ENCODE measurements around the gene EFCAB12. TPM values are rescaled to one million over a fixed set of nuclear protein-coding genes. Genes with fewer than 3 reads are reported as not detected.

Gene EFCAB12
- polyA plus RNA-seq, 2 of the 4 experiments (the other 2 are of a cell fraction), result 0.62 to 1.1 TPM

GRCh38 chr3:129429080-129429451, 630 bp upstream of the EFCAB12 start:
- FAIRE-seq (no peak), ATAC-seq (no peak; a peak in 1 of 6 replicates), DNase-seq (ENCODE audit: low read depth in 1 of 2, low spot score in 1 of 2) (no peak)
- H3K4me2 ChIP-seq, result peak overlapping the region; percentile 92
- CTCF ChIA-PET, result interaction anchor here (1.5 to 4.1 kb wide), 4 partner anchors 18 to 199 kb away, joined by 3 to 16 read pairs (median 4); no protein-coding TSS in a partner anchor
- H3K27ac ChIP-seq, result peak overlapping the region; percentile 62 to 73
- H3K4me3 ChIP-seq, result no peak overlapping the region
- peaks cover 25% of the 10 kb centered on the region for H3K4me1 ChIP-seq
- no peaks in the 10 kb centered on the region for H3K9me3 ChIP-seq
- TF ChIP-seq CBX2 (IDR thresholded peaks at IDR 0.05; ENCODE audit: borderline replicate concordance, low read depth) (no peak), USF2 (IDR thresholded peaks at IDR 0.05) (no peak), HEYL (CRISPR knock-in tag; IDR thresholded peaks at IDR 0.05) (no peak), CEBPB (IDR thresholded peaks at IDR 0.05) (no peak), CHD2 (IDR thresholded peaks at IDR 0.05; ENCODE audit: low read length, partially characterized antibody) (no peak), PHF8 (IDR thresholded peaks at IDR 0.05; ENCODE audit: borderline replicate concordance, low read depth) (no peak), RCOR1 (IDR thresholded peaks at IDR 0.05; ENCODE audit: low read depth, low read length) (no peak)
- WGBS (ENCODE audit: missing lambda C conversion rate), result 70% methylated on average over 3 of the region's 3 CpGs
- POLR2A ChIA-PET, result interaction anchor here (0.7 to 1.4 kb wide), 4 partner anchors 8 to 29 kb away, joined by 3 to 5 read pairs (median 4); partner anchors contain the start of genes IFT122 and MBD4

- ATAC-seq, result peak; percentile 23 to 36; a peak in 3 of 6 replicates
- POLR2A ChIA-PET, result interaction anchor here (1.0 to 1.4 kb wide), 3 partner anchors 12 to 16 kb away, joined by 3 to 5 read pairs (median 3); partner anchors contain the start of genes IFT122 and MBD4
- no peaks in the 10 kb centered on the region for H3K9me3 ChIP-seq
- peak overlapping the region; percentile 92 for H3K4me2 ChIP-seq
- WGBS (ENCODE audit: missing lambda C conversion rate), result 60% methylated on average over 7 of the region's 8 CpGs
- TF ChIP-seq HMGXB4 (CRISPR knock-in tag; IDR thresholded peaks at IDR 0.05; ENCODE audit: borderline replicate concordance) (no peak), ZSCAN20 (CRISPR knock-in tag; IDR thresholded peaks at IDR 0.05) (no peak)
- no peak for DNase-seq (ENCODE audit: low read depth in 1 of 2, low spot score in 1 of 2)
- peak overlapping the region; percentile 34 to 62; a peak in 4 of 6 replicates for H3K27ac ChIP-seq
- no peak for FAIRE-seq
- H3K4me3 ChIP-seq, result peak overlapping the region; percentile 44
- H3K4me1 ChIP-seq, result peaks cover 28% of the 10 kb centered on the region
- CTCF ChIA-PET, result interaction anchor here (1.1 to 4.1 kb wide), 5 partner anchors 10 to 200 kb away, joined by 3 to 16 read pairs (median 3); no protein-coding TSS in a partner anchor
Observed at GRCh38 chr3:129428007-129428375, 445 bp downstream of the EFCAB12 start.

GRCh38 chr3:129425619-129426018, 2.8 kb downstream of the EFCAB12 start:
- 89% methylated on average over 2 of the region's 2 CpGs for WGBS (ENCODE audit: missing lambda C conversion rate)
- DNase-seq (ENCODE audit: low read depth in 1 of 2, low spot score in 1 of 2) (no peak), FAIRE-seq (no peak), ATAC-seq (no peak)
- TF ChIP-seq ATOH8 (CRISPR knock-in tag; IDR thresholded peaks at IDR 0.05; ENCODE audit: low read depth) (no peak), MYC (IDR thresholded peaks at IDR 0.05; ENCODE audit: borderline replicate concordance, low read length) (no peak), JUN (IDR thresholded peaks at IDR 0.05) (no peak), CBX8 (IDR thresholded peaks at IDR 0.05) (no peak), GATA3 (IDR thresholded peaks at IDR 0.05; ENCODE audit: borderline replicate concordance) (no peak), USF2 (IDR thresholded peaks at IDR 0.05) (no peak), CHD2 (IDR thresholded peaks at IDR 0.05; ENCODE audit: low read length, partially characterized antibody) (no peak), EHMT2 (IDR thresholded peaks at IDR 0.05; ENCODE audit: low read depth) (no peak), NPAS2 (CRISPR knock-in tag; IDR thresholded peaks at IDR 0.05; ENCODE audit: borderline replicate concordance) (no peak), CTCF (IDR thresholded peaks at IDR 0.05) (no peak), RCOR1 (IDR thresholded peaks at IDR 0.05; ENCODE audit: low read depth, low read length) (no peak), MAZ (IDR thresholded peaks at IDR 0.05; ENCODE audit: borderline replicate concordance, low read depth, low read length) (no peak), MAX (IDR thresholded peaks at IDR 0.05) (no peak), HDAC2 (IDR thresholded peaks at IDR 0.05) (no peak), E2F6 (IDR thresholded peaks at IDR 0.05; ENCODE audit: borderline replicate concordance, low read depth) (no peak)
- no peaks in the 10 kb centered on the region for H3K9me3 ChIP-seq
- peak overlapping the region; percentile 67 to 76; a peak in 3 of 6 replicates for H3K27ac ChIP-seq
- H3K4me3 ChIP-seq, result no peak overlapping the region
- peaks cover 28% of the 10 kb centered on the region for H3K4me1 ChIP-seq
- ChIA-PET POLR2A (no interaction called here), CTCF (interaction anchor here (0.6 to 4.1 kb wide), 2 partner anchors 9 to 42 kb away, joined by 3 to 16 read pairs; no protein-coding TSS in a partner anchor)
- no peak overlapping the region for H3K4me2 ChIP-seq

All from A549 (cell line).